ENCODE data around the gene SPINT1. TPM values are rescaled to one million over a fixed set of nuclear protein-coding genes. Genes with fewer than 3 reads are reported as not detected.
A peak's percentile ranks its signal among the peaks of the same experiment; 100 is the strongest.

SPINT1 gene
- total RNA-seq, 4 donors from 2014 or later: 303 to 430 (median 372) TPM

DNA sequence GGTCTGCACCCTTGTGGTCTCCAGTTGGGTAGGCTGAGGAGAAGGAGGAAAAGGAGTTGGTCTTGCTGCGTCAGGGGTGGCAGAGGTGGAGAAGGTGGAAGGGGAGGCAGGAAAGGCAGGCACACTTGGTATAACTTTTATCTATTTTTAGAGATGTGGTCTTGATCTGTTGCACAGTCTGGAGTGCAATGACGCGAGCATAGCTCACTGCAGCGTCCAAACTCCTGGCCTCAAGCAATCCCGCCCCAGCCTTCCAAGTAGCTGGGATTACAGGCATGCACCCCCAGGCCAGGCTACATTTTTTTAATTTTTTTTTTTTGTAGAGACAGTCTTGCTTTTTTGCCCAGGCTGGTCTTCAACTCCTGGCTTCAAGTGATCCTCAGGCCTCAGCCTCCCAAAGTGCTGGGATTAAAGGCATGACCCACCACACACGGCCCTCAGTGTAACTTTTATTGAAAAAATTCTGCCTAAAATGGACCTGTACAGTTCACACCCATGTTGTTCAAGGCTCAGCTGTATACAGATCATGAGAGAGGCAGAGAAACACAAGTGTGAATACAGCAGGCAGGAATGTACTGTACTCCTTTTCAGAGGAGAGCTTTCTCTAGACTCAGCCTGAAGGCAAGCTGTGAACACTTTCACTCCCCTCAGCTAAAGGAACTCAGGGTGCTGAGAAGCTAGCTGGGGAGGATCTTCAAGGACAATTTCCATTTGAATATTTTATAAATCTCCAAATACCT is 32.3 kb downstream of the SPINT1 start:
- no peaks in the 10 kb centered on the region for H3K27me3 ChIP-seq
- no peak overlapping the region for H3K27ac ChIP-seq
- H3K36me3 ChIP-seq: no peaks in the 10 kb centered on the region
- DNase-seq (ENCODE audit: low spot score in 2 of 2): no peak
- 79% methylated on average over 6 of the region's 6 CpGs for WGBS
- H3K4me3 ChIP-seq: no peak overlapping the region
- no peaks in the 10 kb centered on the region for H3K9me3 ChIP-seq
- no peak for TF ChIP-seq EP300 (IDR thresholded peaks at IDR 0.05)
- no peak for TF ChIP-seq POLR2AphosphoS5 (IDR thresholded peaks at IDR 0.05)
- TF ChIP-seq, protein P1, sequence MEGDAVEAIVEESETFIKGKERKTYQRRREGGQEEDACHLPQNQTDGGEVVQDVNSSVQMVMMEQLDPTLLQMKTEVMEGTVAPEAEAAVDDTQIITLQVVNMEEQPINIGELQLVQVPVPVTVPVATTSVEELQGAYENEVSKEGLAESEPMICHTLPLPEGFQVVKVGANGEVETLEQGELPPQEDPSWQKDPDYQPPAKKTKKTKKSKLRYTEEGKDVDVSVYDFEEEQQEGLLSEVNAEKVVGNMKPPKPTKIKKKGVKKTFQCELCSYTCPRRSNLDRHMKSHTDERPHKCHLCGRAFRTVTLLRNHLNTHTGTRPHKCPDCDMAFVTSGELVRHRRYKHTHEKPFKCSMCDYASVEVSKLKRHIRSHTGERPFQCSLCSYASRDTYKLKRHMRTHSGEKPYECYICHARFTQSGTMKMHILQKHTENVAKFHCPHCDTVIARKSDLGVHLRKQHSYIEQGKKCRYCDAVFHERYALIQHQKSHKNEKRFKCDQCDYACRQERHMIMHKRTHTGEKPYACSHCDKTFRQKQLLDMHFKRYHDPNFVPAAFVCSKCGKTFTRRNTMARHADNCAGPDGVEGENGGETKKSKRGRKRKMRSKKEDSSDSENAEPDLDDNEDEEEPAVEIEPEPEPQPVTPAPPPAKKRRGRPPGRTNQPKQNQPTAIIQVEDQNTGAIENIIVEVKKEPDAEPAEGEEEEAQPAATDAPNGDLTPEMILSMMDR (IDR thresholded peaks at IDR 0.05): no peak
- TF ChIP-seq POLR2A (IDR thresholded peaks at IDR 0.05): no peak
- H3K4me1 ChIP-seq: peaks cover 41% of the 10 kb centered on the region

DNA sequence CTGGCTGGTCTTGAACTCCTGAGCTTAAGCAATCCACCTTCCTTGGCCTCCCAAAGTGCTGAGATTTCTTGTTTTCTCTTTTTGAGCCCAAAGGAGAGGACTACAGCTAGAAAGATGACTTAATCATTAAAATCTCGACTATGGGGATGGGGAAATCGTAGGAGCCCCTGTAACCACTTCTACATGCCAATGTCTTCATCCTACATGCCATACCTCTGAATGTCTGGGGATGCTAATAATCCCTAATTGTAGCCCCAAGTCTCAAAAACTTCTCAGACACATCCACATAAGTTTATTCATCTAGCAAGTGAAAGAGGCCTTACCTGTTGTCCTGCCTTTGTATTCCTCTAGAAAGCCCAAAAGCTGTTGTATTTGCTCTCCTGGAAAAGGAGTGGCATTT is 33.8 kb downstream of the SPINT1 start:
- H3K4me3 ChIP-seq: no peak overlapping the region
- peaks cover 34% of the 10 kb centered on the region for H3K4me1 ChIP-seq
- TF ChIP-seq EP300 (IDR thresholded peaks at IDR 0.05) (no peak), POLR2A (IDR thresholded peaks at IDR 0.05) (no peak), POLR2AphosphoS5 (IDR thresholded peaks at IDR 0.05) (no peak)
- TF ChIP-seq, protein P1 (IDR thresholded peaks at IDR 0.05): no peak
- no peaks in the 10 kb centered on the region for H3K9me3 ChIP-seq
- H3K27ac ChIP-seq: no peak overlapping the region
- DNase-seq (ENCODE audit: low spot score in 2 of 2): no peak
- H3K36me3 ChIP-seq: no peaks in the 10 kb centered on the region
- H3K27me3 ChIP-seq: no peaks in the 10 kb centered on the region
- 58% methylated on average over 2 of the region's 2 CpGs for WGBS

DNA sequence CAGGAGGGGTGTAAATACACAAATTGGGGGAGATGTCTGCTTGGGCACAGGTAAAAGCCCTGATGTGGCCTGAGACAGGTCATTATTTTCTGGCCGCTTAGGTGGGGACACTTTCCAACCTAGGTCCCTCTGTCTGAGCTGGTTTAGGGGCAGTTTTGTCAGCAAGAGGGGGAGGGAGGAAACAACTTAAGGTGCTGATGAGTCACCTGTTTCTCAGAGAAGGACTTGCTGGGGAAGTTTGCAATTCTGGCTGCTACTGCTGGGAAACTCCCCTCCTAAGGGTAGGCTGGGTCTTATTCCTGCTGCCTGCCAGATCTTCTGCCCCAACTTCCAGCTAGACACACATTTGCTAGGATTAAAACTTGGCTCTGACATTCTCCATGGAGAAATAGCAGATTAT is 34.9 kb downstream of the SPINT1 start:
- no peaks in the 10 kb centered on the region for H3K36me3 ChIP-seq
- TF ChIP-seq POLR2AphosphoS5 (IDR thresholded peaks at IDR 0.05): no peak
- no peak for TF ChIP-seq POLR2A (IDR thresholded peaks at IDR 0.05)
- no peak for TF ChIP-seq EP300 (IDR thresholded peaks at IDR 0.05)
- TF ChIP-seq, protein P1 (IDR thresholded peaks at IDR 0.05): no peak
- H3K27ac ChIP-seq: peak overlapping the region; percentile 62
- no peaks in the 10 kb centered on the region for H3K27me3 ChIP-seq
- no peak overlapping the region for H3K4me3 ChIP-seq
- no peaks in the 10 kb centered on the region for H3K9me3 ChIP-seq
- DNase-seq (ENCODE audit: low spot score in 2 of 2): no peak
- 43% methylated on average over 1 of the region's 1 CpG for WGBS
- peaks cover 23% of the 10 kb centered on the region for H3K4me1 ChIP-seq

DNA sequence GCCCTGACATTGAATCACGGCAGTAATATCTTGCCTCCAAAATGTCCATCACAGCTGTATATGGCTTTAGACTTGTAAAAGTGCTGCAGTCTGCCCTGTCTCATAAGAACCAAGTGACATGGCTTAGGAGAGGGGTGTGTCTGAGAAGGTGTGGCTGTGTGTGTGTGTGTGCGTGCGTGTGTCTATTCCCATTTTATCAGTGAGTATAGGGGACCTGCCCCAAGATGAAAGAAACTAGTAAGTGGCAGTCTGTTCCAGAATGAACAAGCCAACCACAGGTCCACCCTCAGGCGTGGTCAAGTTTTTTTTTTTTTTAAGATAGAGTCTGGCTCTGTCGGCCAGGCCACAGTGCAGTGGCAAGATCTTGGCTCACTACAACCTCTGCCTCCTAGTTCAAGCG is 35.8 kb downstream of the SPINT1 start:
- H3K27ac ChIP-seq: peak overlapping the region; percentile 62
- H3K9me3 ChIP-seq: no peaks in the 10 kb centered on the region
- no peaks in the 10 kb centered on the region for H3K27me3 ChIP-seq
- WGBS: 69% methylated on average over 6 of the region's 6 CpGs
- peaks cover 15% of the 10 kb centered on the region for H3K4me1 ChIP-seq
- TF ChIP-seq POLR2A (IDR thresholded peaks at IDR 0.05): no peak
- TF ChIP-seq POLR2AphosphoS5 (IDR thresholded peaks at IDR 0.05): no peak
- TF ChIP-seq, protein P1 (IDR thresholded peaks at IDR 0.05): no peak
- no peaks in the 10 kb centered on the region for H3K36me3 ChIP-seq
- no peak for DNase-seq (ENCODE audit: low spot score in 2 of 2)
- no peak overlapping the region for H3K4me3 ChIP-seq

DNA sequence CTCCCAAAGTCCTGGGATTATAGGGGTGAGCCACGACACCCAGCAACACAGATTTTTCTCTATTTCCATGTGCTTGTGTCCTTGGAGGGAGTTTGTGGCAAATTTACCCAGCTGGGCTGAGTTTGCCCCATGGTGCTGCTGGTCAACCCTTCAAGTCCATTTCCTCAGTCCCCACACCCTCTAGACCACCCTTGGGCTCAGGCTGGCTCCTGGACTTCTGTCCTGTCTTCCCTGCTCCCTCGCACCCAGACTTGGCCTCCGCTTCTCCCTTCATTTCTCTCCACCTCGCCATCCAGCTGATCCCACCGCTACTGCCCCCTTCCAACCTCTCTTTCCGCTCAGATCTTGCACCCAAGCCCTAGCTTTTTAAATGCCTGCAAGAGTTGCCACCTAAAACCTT is 37.5 kb downstream of the SPINT1 start:
- H3K36me3 ChIP-seq: no peaks in the 10 kb centered on the region
- no peak for DNase-seq (ENCODE audit: low spot score in 2 of 2)
- H3K4me3 ChIP-seq: no peak overlapping the region
- H3K9me3 ChIP-seq: no peaks in the 10 kb centered on the region
- H3K4me1 ChIP-seq: peaks cover 13% of the 10 kb centered on the region
- WGBS: 94% methylated on average over 6 of the region's 6 CpGs
- no peak overlapping the region for H3K27ac ChIP-seq
- TF ChIP-seq EP300 (IDR thresholded peaks at IDR 0.05) (no peak), POLR2AphosphoS5 (IDR thresholded peaks at IDR 0.05) (no peak), POLR2A (IDR thresholded peaks at IDR 0.05) (no peak)
- TF ChIP-seq, protein P1 (IDR thresholded peaks at IDR 0.05): no peak
- H3K27me3 ChIP-seq: no peaks in the 10 kb centered on the region
